GM21619 (cell line): Measurements from ENCODE around the gene CD300A.
"Not testable (repeated sequence)": the region's sequence is repeated elsewhere in the genome, so short reads cannot be mapped to it uniquely, and the experiment has no call there.

Experiments used
- ATAC-seq: cut with Tn5 transposase; IDR thresholded peaks from one replicate; pipeline ENCODE4 v1.9.1; 2021; ENCODE audit not compliant: unreplicated experiment

The CD300A gene

DNA sequence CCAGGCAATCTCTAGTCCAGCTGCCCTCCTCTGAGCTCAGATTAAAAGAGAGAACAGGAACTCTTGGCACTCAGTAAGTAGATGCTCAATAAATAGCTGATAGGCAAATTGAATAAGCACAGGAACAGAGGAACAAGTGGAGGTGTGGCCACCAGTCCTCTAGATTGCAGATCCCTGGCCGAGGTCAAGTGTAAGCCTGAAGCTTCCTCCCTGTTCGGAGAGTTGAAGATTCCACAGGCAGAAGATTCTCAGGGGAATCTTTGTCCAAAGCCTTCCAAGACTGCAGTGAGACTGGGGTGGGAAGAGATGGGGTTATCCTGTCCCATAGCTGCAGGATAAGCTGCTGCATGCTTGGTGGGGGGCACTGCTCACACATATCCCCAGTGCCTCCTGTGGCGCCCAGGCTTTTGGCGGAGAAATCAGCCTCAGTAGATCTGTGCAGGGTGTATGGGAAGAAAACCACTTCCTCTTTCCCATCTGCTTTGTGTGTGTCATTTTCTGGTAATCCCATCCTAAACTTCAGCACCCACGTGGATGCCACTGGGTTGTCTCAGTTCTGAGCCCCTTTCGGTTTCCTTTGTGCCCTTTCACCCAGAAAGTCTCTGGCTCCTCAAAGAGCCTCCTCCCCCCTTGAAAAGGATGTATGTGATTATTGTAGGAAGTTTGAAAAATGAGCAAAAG, 12.1 kb downstream of the CD300A start:
- no peak for ATAC-seq

DNA sequence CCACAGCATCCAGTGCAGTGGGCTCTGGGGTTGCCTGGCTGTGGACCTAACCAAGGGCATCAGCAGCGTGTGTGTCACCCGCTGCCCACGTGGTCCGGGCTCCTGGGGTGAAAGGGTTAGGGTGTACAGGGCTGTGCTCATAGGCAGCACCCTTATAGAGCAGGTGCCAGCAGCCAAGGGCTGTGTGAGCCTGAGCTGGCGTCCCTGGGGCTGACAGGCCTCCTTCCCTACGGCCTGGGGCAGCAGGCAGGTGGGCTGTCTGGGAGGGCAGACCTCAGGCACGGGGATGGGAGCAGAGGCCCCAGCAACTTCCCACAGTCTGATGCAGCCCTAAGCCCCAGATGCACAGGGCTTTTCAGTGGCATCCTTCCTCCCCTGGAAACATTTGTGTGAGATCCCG, 13.9 kb downstream of the CD300A start:
- ATAC-seq = no peak

DNA sequence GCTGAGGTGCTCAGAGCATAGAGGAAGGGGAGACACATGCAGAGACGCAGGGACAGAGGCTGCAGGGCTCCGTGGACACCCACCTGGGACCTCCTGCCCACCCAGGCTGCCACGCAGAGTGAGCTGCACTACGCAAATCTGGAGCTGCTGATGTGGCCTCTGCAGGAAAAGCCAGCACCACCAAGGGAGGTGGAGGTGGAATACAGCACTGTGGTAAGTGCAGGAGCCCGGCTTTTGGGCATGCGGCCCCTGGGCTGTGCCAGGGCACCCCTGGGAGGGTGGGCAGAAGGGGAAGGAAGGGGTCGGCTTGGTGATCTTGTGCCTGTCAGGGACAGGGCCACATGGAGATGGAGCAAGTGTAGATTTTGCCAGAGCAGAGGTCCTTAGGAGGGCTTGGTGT, 15.2 kb downstream of the CD300A start:
- ATAC-seq = no peak

DNA sequence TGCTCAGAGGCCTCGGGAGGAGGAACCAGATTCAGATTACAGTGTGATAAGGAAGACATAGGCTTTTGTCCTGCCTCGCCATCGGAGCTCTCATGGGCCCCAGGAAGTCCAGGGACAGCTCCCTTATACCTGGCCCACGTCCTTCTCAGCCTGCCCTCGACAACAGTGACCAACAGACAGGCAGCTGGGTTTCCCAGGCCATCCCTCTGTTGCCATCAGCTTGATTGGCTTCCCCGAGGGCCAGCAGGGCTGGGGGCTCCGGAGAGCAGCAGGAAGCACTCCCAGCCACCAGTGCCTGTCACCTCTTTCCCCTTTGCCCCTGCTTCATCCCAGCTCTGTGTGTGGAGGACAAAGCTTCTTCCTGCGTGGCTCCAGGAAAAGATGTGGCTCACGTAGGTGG, 17.6 kb downstream of the CD300A start:
- no peak for ATAC-seq

DNA sequence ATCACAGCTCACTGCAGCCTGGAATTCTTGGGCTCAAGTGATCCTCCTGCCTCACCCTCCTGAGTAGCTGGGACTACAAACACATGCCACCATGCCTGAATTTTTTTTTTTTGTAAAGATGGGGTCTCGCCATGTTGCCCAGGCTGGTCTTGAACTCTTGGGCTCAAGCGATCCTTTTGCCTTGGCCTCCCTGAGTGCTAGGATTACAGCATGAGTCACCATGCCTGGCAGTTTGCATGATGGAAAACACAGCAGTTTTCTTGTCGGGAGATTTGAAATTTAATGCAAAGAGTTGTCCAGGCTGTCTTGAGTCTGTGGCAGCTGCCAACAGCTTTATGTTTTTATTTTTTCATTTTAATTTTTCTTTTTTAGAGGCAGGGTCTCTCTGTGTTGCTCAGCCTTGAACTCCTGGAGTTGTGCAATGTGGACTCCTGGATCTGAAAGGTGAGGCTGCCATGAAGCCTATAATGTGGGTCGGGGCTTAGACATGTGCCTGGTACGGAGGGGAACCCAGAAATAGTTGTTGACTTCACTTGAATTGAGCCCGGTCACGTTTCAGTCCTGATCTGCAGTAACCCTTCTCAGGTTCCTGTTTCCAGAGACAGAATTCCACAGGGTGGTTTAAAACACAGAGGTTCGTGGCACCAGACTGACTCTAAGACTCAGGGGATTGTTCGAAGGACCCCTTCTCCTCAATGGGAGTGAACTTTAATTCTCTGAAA, 18.7 kb downstream of the CD300A start:
- no peak for ATAC-seq

- no peak for ATAC-seq
Measured at GRCh38 chr17:74485841-74486240, 19.4 kb downstream of the CD300A start.

DNA sequence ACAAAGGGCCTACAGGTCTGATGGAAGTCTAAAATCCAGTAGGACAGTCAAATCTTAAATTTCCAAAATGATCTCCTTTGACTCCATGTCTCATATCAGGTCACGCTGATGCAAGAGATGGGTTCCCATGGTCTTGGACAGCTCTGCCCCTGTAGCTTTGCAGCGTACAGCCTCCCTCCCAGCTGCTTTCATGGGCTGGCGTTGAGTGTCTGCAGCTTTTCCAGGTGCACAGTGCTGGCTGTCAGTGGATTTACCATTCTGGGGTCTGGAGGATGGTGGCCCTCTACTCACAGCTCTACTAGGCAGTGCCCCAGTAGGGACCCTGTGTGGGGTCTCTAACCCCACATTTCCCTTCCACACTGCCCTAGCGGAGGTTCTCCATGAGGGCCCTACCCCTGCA, 21.8 kb downstream of the CD300A start:
- not testable (repeated sequence) for ATAC-seq

GRCh38 chr17:74490716-74491115, 24.3 kb downstream of the CD300A start:
- no peak for ATAC-seq

- ATAC-seq = no peak
Measured at GRCh38 chr17:74491626-74492025, 25.2 kb downstream of the CD300A start.

GRCh38 chr17:74493331-74493833, 26.9 kb downstream of the CD300A start:
- ATAC-seq = no peak

DNA sequence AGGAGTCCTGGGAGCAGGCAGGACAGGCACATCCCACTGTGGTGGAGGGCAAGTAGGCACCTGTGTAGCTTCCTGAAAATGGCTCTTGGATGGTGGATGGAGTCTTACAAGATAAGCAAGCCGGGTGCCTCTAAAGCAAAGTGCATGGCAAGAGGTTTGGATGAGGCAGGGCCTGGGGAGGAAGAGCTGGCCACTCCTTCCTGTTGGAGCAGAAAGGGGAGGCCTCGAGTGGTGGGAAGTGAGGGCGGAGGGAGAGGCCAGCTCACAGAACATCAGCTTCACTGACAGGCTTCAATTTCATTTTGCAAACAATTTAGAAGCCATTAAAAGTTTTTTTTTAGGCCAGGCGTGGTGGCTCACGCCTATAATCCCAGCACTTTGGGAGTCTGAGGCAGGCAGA, 31.0 kb downstream of the CD300A start:
- ATAC-seq = no peak

DNA sequence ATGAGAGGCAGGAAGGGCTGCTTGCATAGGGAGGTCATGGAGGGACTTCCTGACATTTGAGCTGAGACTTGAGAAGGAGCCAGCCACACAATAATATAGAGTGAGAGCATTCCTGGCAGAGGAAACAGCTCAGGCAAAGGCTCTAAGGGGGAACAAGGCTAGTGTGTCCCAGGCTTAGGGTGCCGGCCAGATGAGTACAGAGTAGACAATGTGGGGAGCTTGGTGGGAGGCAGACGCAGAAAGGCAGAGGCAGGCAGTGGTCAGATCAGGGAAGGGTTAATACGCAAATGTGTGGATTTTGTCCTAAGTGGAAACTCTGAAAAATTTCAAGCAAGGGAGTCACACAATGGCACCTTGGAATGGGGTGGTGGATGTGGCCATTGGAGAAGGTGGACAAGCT, 33.6 kb downstream of the CD300A start:
- no peak for ATAC-seq

- no peak for ATAC-seq
Measured at GRCh38 chr17:74502861-74503260, 36.4 kb downstream of the CD300A start.

DNA sequence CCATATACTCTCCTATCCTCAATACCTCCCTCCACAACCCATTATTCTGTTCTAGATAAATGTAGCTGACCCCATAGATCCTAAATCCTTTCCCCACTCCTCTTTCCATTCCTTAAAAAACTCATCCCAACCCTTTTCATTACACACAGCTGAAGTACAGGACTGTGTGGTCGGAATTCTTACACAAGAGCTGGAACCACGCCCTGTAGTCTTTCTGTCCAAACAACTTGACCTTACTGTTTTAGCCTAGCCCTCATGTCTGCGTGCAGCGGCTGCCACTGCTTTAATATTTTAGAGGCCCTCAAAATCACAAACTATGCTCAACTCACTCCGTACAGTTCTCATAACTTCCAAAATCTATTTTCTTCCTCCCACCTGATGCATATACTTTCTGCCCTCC, 37.5 kb downstream of the CD300A start:
- not testable (repeated sequence) for ATAC-seq

- ATAC-seq = no peak
Measured at GRCh38 chr17:74508156-74508555, 41.7 kb downstream of the CD300A start.

- ATAC-seq = no peak
Measured at GRCh38 chr17:74512036-74512435, 45.6 kb downstream of the CD300A start.

- ATAC-seq = peak; percentile 58
Measured at GRCh38 chr17:74512624-74513091, 46.2 kb downstream of the CD300A start.

DNA sequence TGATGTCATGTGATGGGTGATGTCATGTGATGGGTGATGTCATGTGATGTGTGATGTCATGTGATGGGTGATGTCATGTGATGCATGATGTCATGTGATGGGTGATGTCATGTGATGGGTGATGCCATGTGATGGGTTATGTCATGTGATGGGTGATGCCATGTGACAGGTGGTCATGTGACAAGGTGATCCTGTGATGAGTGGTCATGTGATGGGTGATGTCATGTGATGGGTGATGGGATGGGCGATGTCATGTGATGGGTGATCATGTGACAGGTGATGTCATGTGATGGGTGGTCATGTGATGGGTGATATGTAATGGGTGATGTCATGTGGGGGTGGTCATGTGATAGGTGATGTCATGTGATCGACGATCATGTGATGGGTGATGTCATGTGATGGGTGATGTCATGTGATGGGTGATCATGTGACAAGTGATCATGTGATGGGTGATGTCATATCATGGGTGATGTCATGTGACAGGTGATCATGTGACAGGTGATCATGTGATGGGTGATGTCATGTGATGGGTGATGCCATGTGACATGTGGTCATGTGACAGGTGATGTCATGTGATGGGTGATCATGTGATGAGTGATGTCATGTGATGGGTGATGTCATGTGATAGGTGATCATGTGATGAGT, 47.7 kb downstream of the CD300A start:
- ATAC-seq = no peak

- no peak for ATAC-seq
Measured at GRCh38 chr17:74514632-74515334, 48.3 kb downstream of the CD300A start.

DNA sequence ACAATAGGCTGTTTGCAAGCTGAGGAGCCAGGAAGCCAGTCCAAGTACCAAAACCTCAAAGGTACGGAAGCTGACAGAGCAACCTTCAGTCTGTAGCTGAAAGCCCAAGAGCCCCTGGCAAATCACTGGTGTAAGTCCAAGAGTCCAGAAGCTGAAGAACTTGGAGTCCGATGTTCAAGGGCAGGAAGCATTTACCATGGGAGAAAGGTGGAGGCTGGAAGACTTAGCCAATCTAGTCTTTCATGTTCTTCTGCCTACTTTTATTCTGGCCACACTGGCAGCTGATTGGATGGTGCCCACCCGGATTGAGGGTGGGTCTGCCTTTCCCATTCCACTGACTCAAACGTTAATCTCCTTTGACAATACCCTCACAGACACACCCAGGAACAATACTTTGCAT, 49.5 kb downstream of the CD300A start:
- ATAC-seq = no peak
